ENCODE measurements around the gene TECTB.

DNA sequence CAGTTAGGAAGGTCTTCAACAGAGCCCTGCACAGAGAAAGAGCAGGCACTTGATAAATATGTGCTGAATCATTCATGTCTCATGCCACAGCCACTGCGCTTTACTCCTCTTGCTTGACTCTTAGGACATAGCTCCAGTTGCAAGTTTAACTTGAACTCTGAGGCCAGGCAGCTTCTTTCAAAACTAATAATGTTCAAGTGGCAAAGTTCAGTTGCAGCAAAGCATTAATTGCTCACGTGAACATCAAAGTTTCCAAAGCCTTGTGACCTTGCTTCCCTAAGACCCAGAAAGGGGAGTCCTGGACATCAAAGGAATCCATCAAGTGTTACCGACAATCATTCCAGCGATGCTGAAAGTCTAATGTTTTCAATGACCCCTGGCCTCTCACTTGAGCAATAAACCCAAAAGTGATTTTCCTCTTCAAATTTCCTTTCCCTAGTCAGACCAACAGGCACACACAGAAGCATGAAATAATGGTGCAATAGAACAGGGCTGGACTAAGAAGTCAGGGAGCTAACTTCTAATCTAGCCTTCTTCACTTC, 21.8 kb upstream of the TECTB start:
- TF ChIP-seq, protein P1, sequence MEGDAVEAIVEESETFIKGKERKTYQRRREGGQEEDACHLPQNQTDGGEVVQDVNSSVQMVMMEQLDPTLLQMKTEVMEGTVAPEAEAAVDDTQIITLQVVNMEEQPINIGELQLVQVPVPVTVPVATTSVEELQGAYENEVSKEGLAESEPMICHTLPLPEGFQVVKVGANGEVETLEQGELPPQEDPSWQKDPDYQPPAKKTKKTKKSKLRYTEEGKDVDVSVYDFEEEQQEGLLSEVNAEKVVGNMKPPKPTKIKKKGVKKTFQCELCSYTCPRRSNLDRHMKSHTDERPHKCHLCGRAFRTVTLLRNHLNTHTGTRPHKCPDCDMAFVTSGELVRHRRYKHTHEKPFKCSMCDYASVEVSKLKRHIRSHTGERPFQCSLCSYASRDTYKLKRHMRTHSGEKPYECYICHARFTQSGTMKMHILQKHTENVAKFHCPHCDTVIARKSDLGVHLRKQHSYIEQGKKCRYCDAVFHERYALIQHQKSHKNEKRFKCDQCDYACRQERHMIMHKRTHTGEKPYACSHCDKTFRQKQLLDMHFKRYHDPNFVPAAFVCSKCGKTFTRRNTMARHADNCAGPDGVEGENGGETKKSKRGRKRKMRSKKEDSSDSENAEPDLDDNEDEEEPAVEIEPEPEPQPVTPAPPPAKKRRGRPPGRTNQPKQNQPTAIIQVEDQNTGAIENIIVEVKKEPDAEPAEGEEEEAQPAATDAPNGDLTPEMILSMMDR (IDR thresholded peaks at IDR 0.05) = no peak
- no peak for TF ChIP-seq ZFX (IDR thresholded peaks at IDR 0.05; ENCODE audit: borderline replicate concordance)

All from 22Rv1 (cell line).